Glomerular visceral epithelial cell (primary cell): ENCODE data around the gene APOH.
"Not testable (repeated sequence)": the region's sequence is repeated elsewhere in the genome, so short reads cannot be mapped to it uniquely, and the experiment has no call there.

Experiments used
- DNase-seq: peaks from one replicate; pipeline ENCODE4 v3.0.0-alpha.2; 2016; ENCODE audit errors: extremely low spot score

Gene APOH, protein sequence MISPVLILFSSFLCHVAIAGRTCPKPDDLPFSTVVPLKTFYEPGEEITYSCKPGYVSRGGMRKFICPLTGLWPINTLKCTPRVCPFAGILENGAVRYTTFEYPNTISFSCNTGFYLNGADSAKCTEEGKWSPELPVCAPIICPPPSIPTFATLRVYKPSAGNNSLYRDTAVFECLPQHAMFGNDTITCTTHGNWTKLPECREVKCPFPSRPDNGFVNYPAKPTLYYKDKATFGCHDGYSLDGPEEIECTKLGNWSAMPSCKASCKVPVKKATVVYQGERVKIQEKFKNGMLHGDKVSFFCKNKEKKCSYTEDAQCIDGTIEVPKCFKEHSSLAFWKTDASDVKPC

GRCh38 chr17:66228887-66229782 lies at the start of gene APOH:
Gene APOH, minus strand, starts transcription at chr17:66229415. Its CDS starts 36 bp downstream, at chr17:66229379.
- DNase-seq: peak; percentile 62

DNA sequence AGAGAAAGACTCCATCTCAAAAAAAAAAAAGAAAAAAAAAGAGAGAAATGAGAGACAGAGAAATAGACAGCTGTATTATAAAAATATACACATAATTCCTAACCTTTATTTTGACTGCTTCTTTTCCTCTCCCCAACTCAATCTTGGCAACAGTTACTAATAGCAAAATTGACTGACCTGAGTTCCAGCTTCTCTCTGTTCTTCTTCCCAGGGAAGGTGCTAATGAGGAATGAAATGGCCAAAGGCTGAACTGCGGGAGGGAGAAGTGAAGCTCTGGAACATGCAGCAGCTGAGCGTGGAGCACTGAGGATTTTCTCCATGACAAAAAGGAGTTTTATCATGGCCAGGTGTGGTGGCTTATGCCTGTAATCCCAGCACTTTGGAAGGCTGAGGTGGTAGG lies 48.0 kb upstream of the APOH start:
- no peak for DNase-seq

DNA sequence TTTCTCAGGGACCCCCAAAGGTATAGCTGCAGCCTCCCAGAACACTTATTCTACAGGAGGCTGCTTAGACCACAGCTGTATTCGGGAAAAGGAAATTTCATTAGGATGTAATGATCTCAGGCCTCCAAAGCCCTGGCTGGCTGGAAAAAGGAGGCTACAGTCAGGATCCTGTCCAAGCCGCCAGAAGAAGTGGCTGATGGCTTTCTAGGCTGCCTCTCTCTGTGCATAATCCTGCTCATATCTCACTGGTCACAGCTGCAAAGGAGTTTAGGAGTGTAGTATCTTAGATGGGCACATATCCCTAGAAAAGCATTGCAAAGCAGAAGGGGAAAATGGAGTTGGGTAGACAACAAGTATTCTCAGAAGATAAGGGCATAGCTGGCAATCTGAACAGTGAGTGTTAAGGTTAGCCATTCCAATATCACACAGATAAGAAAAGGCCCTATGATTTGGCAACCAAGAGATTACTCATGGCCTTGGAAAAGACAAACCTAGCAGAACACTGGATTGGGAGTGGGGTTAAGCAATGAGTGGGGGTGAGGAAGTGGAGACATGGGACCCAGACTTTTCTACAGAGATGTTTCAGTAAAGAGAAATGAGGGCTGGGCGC lies 47.2 kb upstream of the APOH start:
- peak; percentile 8 for DNase-seq

DNA sequence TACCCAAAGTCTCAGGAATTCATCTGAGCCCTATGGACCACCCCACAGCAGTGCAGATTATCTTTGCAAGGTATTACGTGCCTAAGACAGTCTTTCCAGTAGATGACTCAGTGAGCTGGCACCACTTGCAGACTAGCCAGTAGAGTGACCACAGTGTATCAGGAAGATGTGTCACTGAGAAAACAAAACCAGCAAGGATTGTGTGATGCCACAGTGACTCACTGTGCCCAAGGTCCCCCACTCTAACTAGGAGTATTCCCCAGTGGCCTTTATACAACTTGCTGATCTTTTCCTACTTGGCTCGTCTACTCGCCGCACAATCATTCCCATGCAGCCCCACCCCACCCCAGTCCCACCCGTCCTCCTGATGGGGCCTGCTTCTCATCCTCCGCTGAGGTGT lies 46.4 kb upstream of the APOH start:
- DNase-seq: peak; percentile 96

GRCh38 chr17:66273586-66273848 lies 44.3 kb upstream of the APOH start:
- no peak for DNase-seq

DNA sequence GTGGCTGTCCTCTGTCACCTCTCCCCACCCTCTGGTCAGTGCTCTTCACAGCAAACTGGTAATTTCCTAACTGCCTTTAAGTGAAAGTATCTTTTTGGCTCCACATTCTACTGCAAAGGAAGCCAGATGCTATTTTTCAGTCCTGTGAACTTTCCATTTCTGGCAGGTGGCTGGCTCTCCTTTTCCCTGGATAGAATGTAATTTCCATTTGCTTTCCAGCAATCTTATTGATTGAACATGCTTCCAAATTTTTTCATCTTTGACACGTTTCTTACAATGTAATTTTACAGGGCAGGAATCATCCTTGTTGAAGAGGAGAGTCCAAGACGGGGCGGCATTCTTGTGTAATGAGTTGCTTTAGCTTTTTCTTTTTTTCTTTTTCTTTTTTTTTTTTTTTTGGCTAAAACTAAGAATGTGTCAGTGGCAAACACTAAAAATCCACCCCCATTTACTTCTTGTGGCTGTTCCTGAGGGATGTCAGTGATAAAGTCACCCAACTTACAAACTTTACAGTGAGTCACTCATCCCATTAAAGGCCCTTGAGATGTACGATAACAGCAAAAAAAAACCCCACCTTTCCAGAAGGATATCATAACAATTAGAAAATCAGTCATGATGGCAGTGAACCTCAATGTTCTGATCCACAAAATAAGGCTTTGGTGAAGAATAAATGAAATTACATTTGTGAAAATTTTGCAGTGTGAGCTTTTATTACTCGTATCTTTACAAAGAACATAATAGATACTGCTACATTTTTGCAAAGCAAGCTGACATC lies 43.8 kb upstream of the APOH start:
- DNase-seq: peak; percentile 88

DNA sequence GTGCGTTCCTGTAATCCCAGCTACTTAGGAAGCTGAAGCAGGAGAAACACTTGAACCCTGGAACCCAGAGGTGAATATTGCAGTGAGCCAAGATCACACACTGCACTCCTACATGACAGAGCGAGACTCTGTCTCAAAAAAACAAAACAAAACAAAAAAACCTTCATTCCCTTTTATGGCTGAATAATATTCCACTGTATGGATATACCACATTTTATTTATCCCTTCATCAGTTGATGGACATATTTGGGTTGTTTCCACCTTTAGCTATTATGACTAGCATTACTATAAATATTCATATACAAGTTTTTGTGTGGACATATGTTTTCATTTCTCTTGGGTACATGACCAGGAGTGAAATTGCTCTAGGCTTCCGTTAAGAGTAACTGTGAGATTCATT lies 42.3 kb upstream of the APOH start:
- no peak for DNase-seq

GRCh38 chr17:66270106-66270505 lies 40.9 kb upstream of the APOH start:
- no peak for DNase-seq

GRCh38 chr17:66268247-66268927 lies 39.2 kb upstream of the APOH start:
- DNase-seq: peak; percentile 50

GRCh38 chr17:66264696-66265095 lies 35.5 kb upstream of the APOH start:
- no peak for DNase-seq

GRCh38 chr17:66262767-66263166 lies 33.6 kb upstream of the APOH start:
- DNase-seq: no peak

DNA sequence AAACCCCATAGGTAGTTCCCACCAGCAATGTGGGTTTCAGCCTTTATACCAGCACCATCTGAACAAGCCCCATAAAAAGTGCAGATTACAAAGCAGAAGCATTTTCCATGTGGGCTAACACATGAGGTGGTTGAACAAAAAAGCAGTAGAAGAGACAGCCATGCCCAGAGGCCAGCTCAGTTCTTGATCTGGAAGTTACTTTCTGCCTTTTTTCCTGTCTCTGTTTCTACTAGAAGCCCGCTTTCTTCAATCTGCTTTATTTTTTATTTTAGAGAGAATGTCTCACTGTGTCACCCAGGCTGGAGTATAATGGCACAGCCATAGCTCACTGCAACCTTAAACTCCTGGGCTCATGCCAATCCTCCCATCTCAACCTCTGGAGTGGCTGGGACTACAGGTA lies 31.5 kb upstream of the APOH start:
- DNase-seq: no peak

DNA sequence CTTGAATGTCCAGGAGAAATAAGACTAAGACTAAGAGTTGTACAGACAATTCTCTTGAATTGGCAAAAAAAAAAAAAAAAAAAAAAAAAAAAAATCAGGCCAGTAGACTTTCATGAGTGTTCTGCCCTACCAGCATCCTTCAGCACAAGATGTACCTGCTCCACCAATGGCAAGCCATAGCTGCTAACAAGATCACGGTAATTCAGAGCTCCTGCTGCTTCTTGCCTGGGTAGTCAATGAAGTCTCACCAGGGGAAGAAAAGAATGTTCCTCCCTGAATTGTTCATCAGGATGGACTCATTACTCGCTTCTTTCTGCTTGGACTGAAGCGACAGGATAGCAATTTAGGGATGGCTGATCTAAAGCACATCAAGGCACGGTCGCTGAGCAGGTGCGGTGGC lies 31.1 kb upstream of the APOH start:
- no peak for DNase-seq

- no peak for DNase-seq
These were observed 26.3 kb upstream of the APOH start for GRCh38 chr17:66255527-66255971.

DNA sequence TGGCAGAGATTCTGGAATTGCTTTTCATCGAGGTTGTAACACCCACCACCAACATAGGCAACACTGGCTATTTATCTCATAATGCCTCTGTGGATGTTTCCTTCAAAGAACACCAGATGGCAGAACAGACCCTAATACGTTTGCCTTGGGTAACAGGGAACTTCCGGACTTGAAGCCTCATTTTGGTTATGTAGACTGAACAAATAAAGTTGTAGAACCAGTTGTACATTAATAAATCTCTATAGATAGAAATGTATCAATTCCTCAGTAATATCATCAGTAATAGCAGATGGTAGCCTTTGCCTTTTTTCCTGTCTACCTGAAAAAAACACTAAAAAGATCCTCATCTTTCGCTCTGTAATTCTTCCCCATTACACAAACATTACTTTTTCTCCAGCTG lies 25.9 kb upstream of the APOH start:
- DNase-seq: peak; percentile 77

GRCh38 chr17:66253458-66253857 lies 24.2 kb upstream of the APOH start:
- DNase-seq: not testable (repeated sequence)

DNA sequence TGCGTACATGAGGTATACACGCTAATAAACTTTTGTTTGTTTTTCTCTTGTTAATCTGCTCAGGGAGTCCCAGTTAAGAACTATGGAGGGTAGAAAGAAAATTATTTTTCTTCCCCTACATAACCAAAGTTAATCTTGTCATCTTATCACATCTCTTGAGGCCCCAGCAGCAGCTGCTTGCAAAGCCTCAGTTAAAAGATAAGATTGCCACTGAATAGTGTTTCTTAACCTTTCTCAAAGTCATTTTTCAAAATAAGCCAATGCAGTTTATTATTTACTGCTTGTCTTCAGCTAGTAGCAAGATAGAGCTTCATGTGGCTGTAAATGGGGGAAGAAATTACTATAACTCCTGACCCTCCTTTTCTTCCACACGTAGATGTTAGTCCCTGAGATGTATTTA lies 21.5 kb upstream of the APOH start:
- no peak for DNase-seq

- DNase-seq: no peak
These were observed 19.1 kb upstream of the APOH start for GRCh38 chr17:66248285-66248684.

DNA sequence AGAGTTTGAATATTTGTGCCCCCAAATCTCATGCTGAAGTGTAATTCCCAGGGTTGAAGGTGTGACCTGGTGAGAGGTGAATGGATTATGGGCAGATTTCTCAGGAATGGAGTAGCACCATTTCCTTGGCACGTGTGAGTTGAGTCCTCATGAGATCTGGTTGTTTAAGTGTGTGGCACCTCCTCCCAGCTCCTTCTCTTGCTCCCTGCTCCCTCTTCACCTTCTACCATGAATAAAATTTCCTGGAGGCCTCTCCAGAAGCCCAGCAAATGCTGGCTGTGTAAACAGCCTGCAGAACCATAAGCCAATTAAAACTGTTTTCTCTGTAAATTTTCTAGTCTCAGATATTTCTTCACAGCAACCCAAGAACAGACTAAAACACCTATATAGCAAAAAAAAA lies 12.6 kb upstream of the APOH start:
- no peak for DNase-seq

DNA sequence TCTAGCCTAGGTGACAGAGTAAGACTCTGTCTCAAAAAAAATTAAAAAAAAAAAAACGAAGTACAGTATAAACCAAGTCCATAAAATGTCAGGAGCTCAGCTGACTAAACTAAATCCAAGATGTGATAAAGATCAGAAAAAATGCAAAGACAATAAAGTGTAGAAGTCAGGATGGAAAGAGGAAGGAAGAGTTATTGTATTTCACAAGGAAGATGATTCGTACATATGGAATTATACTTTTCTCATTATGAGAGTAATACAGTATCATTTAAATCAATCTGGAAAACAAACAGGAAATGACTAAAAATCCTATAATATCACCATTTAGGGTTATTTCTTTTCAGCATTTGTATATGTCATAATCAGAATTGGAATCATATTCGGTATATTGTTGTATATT lies 11.4 kb upstream of the APOH start:
- no peak for DNase-seq

DNA sequence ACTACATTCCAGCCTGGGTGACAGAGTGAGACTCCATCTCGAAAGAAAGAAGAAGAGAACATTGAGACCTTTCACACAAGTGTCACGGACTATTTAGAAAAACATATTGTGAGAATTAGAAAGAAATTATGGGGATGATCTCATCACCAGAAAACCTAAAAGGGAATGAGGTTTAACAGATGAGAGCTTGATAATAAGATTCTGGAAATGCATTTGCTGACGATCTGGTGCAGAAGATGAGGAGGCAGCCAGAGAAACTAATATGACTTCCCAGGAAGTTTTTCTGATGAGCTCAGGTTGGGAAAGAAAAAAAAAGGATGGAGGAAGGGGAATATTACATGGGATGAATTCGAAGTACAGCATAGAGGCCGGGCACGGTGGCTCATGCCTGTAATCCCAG lies 10.8 kb upstream of the APOH start:
- DNase-seq: no peak
